ENCODE measurements around the gene RBM17.
"Not testable (repeated sequence)": the region's sequence is repeated elsewhere in the genome, so short reads cannot be mapped to it uniquely, and the experiment has no call there.

RBM17 gene

GRCh38 chr10:6056411-6057135 lies 32.3 kb upstream of the RBM17 start:
- DNase-seq (ENCODE audit: low read depth, low spot score) = no peak

GRCh38 chr10:6058682-6059475 lies 30.0 kb upstream of the RBM17 start:
- DNase-seq (ENCODE audit: low read depth, low spot score) = no peak

GRCh38 chr10:6059506-6059905 lies 29.3 kb upstream of the RBM17 start:
- no peak for DNase-seq (ENCODE audit: low read depth, low spot score)

- no peak for DNase-seq (ENCODE audit: low read depth, low spot score)
These were observed 27.8 kb upstream of the RBM17 start for GRCh38 chr10:6061056-6061455.

- no peak for DNase-seq (ENCODE audit: low read depth, low spot score)
These were observed 26.6 kb upstream of the RBM17 start, which contains the start of gene IL2RA for GRCh38 chr10:6062101-6062771. Gene IL2RA, minus strand, starts transcription at chr10:6062367. Its CDS starts 216 bp downstream, at chr10:6062151.

- DNase-seq (ENCODE audit: low read depth, low spot score) = no peak
These were observed 24.7 kb upstream of the RBM17 start for GRCh38 chr10:6064119-6064518.

GRCh38 chr10:6064726-6065125 lies 24.1 kb upstream of the RBM17 start:
- not testable (repeated sequence) for DNase-seq (ENCODE audit: low read depth, low spot score)

GRCh38 chr10:6065406-6065805 lies 23.4 kb upstream of the RBM17 start:
- DNase-seq (ENCODE audit: low read depth, low spot score) = no peak

- DNase-seq (ENCODE audit: low read depth, low spot score) = no peak
These were observed 23.0 kb upstream of the RBM17 start for GRCh38 chr10:6065835-6066234.

- no peak for DNase-seq (ENCODE audit: low read depth, low spot score)
These were observed 21.4 kb upstream of the RBM17 start for GRCh38 chr10:6067457-6067856.

- DNase-seq (ENCODE audit: low read depth, low spot score) = no peak
These were observed 20.8 kb upstream of the RBM17 start for GRCh38 chr10:6068006-6068405.

- DNase-seq (ENCODE audit: low read depth, low spot score) = no peak
These were observed 20.4 kb upstream of the RBM17 start for GRCh38 chr10:6068422-6068821.

- DNase-seq (ENCODE audit: low read depth, low spot score) = no peak
These were observed 19.5 kb upstream of the RBM17 start for GRCh38 chr10:6069081-6069931.

- DNase-seq (ENCODE audit: low read depth, low spot score) = no peak
These were observed 18.2 kb upstream of the RBM17 start for GRCh38 chr10:6070660-6071059.

GRCh38 chr10:6071181-6072175 lies 17.4 kb upstream of the RBM17 start:
- no peak for DNase-seq (ENCODE audit: low read depth, low spot score)

- no peak for DNase-seq (ENCODE audit: low read depth, low spot score)
These were observed 16.5 kb upstream of the RBM17 start for GRCh38 chr10:6072215-6072934.

GRCh38 chr10:6074489-6075301 lies 14.1 kb upstream of the RBM17 start:
- DNase-seq (ENCODE audit: low read depth, low spot score) = no peak

GRCh38 chr10:6077071-6077675 lies 11.7 kb upstream of the RBM17 start:
- DNase-seq (ENCODE audit: low read depth, low spot score) = no peak

Data from activated naive CD8-positive, alpha-beta T cell treated with anti-CD3 and anti-CD28 coated beads, Interleukin-2, amount 50 U/mL, for 16 hours (primary cell).